Left cardiac atrium (tissue), 4 donors: ENCODE results near the gene POU4F1. TPM values are rescaled to one million over a fixed set of nuclear protein-coding genes. Genes with fewer than 3 reads are reported as not detected.
A peak's percentile ranks its signal among the peaks of the same experiment; 100 is the strongest.

Experiments
- ATAC-seq, 2 donors: fragments of 200-7000 bp; cut with Tn5 transposase; one replicate each; pipeline ENCODE4 v1.9.1; 2020; ENCODE audit warnings: mild to moderate bottlenecking in 2 of 2, moderate library complexity in 2 of 2
- DNase-seq: peaks from one replicate; pipeline ENCODE4 v3.0.0-alpha.2; 2020
- intact Hi-C, 2 donors: fragments of 100-400 bp; cut with DNase I; formaldehyde crosslinking; loops; one replicate each; pipeline versions ENCODE4 v1.14.1 to v1.15.1; 2022 to 2023
- total RNA-seq, 2 donors: library from RNA; stranded (reverse); fragmentation: NEBNext Ultra II Directional; extraction: Animal tissue kit (Norgen Biotek cat#: 25700); gene quantifications; one replicate each; pipeline ENCODE4 v1.2.1, GENCODE V29; 2021
- donor health status: DM: no; HTN: yes; CAD: no.
- donor health status: DM: no; HTN: yes; CAD: no; lungs with severe emphysema.
- donor health status: DM: yes; HTN: yes; CAD: no.
- donor health status: Dilated cardiomyopathy.

The POU4F1 gene
- total RNA-seq, 2 donors from 2014 or later: not detected

DNA sequence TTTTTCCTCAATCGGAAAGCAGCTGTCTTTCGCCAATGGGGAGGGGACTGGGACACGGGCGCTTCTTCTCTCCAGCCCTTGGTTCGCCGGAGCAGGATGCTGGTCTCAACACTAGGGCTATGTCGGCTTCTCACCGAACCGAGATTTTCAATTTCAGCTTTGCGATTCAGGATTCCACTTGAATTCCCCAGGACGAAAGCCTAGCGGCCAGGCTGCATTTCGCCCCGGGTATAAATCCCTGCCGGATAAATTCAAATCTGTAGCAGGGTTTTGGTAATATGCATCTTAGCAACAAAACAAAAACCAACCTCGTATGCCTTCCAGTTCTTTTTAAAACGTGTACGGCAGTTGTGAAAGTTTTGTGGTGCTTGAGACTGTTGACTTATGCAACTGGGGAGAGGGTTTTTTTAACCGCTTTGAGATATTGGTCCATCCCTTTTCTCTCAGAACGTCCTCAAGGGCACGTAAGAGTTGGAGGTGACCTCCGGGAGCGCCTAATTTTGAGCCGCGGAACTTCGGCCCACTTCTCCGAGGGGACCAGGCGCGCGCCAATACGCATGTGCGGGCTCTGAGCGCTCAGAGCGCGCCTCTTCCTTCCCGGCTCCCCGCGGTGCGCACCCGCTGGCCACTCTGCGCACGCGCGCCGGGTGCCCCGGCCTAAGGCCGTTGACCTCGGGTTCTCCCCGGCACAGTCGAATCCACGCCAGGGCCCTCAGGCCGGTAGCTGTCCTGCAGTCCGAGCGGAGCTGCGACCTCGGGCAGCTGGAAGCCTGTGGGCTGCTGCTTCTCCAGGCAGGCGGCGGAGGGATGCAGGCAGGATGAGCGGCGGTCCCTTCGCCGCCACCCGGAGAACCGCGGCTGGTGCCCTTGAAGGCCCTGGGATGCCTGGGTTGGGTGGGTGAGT, 7.6 kb downstream of the POU4F1 start:
- DNase-seq (no peak), ATAC-seq (peak; percentile 44 to 57)
- intact Hi-C loops: no loop called here

DNA sequence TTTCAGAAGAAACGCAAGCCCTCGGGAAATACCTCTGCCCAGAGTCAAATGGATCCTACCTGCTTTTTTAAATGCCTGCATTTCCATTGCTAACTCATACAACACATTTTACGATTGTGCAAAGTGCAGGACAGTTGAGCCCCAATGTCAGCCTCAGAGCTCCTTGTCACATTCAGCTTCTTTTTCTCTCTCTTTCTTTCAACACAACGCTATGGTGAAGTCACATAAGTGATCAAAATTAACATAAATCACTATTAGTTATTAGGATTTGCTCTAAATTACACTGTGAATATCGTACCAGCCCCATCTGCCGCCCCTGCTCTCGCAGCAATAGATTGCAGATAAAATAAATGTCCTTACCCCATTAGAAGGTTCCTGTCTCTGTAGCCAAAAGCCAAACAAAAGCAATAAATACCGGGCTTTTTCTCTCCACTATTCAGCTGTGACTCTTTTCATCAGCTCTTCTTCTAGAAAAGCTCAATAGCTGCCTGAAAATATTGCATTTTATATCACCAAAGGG, 8.8 kb downstream of the POU4F1 start:
- DNase-seq (no peak), ATAC-seq (no peak)
- intact Hi-C loops: no loop called here

DNA sequence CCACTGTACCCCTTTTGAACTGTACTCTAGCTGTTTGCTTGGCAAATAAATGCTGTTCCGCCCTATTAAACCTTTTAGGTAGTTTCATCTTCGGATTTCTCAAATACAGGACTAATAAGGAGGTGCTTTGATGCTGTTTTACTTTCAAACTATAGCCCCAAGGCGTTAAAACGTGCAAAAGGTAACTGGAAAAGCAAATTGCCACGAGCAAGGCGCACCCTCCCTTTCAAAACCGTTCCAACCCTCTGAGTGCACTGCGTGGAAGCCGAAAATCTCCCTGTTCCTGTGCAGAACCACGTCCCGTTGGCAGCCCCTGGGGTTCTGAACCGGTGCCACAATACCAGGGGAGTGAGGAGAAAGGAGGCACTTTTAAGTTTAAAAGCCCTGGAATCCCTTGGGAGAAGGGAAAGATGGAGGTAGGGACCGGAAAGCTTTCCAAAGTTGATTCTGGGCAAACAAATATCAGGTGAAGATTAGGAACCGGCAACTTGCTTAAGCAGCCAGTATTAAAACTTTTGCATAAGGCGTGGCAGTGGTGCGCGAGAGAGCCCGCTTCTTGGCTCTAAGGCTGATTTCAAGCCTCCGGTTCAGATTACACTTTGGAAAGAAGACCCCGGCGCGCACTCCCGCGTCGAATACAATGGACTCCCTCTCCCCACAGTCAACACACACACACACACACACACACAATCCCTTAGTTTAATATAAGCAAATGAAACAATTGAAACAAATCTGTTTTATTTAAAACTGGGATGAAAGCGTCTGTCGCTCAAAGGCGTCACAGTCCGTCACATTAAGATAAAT, 9.5 kb downstream of the POU4F1 start:
- intact Hi-C loops: no loop called here
- DNase-seq (no peak), ATAC-seq (no peak)

DNA sequence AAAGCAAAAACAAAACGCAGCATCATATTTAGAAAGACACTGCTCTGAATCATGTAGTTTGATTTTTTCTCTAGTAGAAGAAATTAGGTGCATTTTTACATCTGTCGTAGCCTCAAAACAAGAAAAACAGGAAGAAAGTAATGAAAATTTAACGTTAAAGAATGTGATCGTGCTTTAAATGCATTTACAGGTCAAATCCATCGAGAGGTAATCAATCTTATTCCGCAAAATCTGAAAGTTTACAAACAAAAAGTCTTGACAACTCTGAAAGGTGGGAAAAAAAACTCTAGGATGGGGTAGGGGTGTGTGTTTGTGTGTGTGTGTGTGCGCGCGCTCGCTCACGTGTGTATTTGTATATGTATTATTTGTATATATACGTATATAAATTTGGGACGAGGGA, 10.2 kb downstream of the POU4F1 start:
- no peak for DNase-seq
- no peak for ATAC-seq
- intact Hi-C loops: no loop called here

DNA sequence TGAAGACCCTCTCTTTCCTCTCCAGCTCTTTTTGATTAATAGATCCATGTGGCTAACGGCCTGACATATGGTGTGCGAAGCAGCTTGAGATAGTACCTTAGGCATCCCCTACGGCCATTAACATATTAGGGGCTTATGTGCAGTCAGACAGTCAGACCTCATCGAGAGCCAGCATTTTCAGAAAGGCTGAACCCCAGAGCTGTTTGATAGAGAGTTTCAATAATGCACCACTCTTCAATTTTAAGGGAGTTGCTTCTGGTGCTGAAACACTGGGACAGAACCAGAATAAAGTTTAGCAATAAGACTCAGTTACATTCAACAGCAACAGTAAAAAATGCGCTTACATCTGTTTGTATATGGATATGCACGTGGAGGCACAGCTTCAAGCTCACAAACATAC, 10.8 kb downstream of the POU4F1 start:
- DNase-seq (no peak), ATAC-seq (no peak)
- intact Hi-C loops: no loop called here

DNA sequence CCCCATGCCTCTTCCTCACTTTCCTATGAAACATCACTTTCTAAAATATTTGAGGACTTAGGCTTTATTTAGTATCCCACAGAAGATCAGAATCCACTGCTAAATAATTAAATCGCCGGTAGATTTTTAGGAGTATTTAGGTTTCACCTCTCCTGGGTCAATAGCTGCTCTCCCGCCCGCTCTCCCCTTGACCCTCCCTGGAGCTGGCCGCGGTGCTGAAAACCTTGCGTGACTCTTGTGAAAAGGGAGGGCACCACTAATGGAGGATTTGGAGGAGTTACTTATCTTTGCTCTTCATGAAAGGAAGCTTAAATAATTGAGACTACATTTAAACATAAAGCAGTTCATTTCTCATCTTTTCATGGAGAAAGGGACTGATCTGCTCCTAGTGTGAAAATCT, 14.1 kb downstream of the POU4F1 start:
- ATAC-seq (no peak), DNase-seq (no peak)

DNA sequence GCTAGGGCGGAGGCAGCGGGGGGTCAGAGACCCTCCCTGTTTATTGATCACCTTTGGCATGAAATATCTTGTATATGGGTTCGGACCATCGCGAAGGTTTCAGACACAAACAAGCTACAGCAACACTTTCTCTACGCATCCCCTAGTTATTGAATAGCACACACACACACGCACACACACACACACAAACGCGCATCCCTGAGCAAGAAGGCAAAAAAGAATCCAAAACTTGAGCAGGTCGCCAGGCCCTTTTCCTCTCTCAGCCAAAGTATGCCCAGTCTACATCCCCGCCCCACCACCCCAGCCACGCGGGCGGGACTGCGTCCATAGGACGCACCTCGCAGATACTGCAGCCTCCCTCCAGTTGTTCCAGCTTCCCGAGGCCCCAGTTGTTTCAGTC, 16.0 kb downstream of the POU4F1 start:
- intact Hi-C loops: no loop called here
- no peak for ATAC-seq

More for the DNA sequence above, 14.1 kb downstream of the POU4F1 start:
- intact Hi-C loops: no loop called here

DNA sequence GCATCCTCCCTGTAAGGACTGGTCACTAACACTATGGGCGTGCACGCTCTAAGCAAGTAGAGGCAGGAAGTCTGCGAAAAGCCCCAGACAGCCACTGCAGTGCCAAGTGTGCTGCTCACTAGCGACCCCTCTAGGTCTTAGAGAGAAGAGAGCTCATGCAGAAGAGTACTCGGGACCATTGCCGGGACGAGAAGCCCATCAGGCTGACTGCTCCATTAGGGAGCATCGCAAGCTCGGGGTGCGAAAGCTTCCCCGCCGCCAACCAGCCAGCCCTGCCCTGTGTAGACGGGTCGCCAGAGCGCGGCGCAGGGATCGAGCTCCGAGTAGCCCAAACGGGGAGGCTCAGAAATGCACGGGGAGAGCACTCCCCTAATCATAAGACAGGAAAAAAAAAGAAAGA, 16.6 kb downstream of the POU4F1 start:
- DNase-seq (no peak), ATAC-seq (no peak)
- intact Hi-C loops: no loop called here

More for the DNA sequence above, 16.0 kb downstream of the POU4F1 start:
- no peak for DNase-seq

DNA sequence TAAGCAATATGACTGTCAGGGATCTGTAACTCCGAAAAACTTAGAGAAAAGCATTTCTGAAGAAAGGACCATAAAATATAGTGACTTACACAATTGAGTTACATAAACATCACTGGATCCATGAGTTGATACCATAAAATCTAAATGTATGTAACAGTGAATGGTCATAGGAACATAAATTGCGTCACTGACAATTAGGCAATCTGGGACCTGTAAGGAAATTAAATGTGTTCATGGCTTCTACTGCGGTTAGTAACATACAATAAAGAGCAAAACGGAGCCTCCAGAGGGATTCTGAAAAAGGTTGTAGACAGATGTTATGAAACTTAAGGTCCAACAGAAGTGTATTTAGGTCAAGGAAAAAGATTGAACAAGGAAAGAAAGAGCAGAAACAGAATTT, 27.1 kb downstream of the POU4F1 start:
- ATAC-seq: no peak

DNA sequence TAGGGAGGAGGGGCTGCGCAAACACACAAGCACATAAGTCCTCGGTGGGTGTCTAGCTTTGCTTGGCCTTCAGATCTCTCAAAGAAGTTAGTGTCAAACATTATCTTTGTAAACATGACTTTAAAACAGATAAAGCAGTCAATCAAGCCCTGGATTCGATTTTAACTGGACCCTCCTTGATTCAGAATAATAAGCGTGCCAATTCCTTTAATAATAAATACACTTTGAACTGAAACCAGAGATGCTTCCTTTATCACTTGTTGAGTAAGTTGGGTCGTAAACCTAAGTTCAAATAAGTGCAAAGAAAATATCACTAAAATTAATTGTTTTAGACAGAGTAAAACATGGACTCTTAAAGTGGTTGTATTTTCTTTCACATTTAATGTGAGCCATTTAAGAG, 30.9 kb downstream of the POU4F1 start:
- intact Hi-C loops: no loop called here
- ATAC-seq (no peak), DNase-seq (no peak)

More for the DNA sequence above, 27.1 kb downstream of the POU4F1 start:
- no peak for DNase-seq
- intact Hi-C loops: no loop called here

DNA sequence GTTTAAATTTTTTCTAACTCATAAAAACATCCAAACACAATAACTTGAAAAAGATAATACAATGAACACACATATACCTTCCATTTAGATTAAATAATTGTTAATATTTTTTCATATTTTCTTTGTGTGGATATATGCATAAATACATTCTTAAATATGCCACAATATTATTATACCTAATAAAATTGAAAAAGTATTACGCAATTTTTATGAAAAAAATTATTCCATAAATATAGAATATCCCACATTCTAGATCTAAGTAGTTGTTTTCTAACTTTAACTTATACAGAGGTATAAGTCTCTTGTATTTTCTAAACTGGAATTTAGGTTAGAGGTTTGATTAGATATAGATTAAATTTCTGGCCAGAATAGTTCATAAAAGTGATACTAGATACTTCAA, 34.3 kb downstream of the POU4F1 start:
- ATAC-seq: no peak
- intact Hi-C loops: no loop called here
- no peak for DNase-seq

DNA sequence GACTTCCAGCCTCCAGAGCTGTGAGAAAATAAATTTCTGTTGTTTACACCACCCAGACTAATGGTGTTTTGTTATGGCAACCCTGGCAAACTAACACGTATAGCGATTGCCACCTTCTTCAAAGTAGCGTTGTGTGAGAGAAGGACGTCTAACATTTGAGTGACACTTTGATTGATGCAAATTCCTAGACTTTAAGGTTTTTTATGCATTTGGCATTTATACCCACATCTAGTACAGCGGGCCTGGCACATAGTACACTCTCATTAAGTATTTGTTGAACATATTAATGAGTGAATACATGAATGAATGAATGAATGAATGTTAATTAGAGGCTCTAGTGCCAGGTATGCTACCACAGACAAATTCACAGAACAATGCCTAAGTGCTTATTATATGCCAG, 36.7 kb downstream of the POU4F1 start:
- intact Hi-C loops: no loop called here
- no peak for ATAC-seq

DNA sequence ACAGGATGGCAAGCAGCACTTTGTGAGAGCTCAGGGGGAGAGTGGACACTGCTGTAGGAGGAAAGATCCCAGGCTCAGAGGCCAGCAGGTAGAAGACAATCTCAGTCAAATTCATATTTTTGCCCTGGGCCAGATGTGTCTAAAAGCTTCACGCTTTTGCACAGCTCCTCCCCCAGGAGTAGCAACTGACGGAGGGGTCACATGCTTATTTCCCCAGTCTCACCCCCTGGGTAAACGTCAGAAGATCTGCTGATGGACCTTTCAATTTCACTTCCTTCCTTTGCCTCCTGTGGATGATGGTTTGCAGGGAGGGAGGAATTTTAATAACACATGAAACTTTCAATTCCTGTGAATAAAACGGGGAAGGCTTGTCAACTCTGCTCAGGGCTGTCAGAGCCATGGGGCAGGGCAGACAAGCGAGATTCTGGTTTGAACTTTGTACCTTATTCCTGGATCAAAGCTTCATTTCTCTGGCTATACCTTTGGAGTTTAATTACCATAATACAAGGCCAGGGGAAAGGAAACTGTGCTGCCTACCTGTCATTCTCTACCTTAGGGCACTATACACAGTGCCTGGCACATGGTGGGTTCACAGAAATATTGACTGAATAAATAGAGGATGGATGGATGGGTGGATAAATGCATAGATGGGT, 41.0 kb downstream of the POU4F1 start:
- intact Hi-C loops: no loop called here
- DNase-seq (no peak), ATAC-seq (no peak)

More for the DNA sequence above, 36.7 kb downstream of the POU4F1 start:
- DNase-seq: no peak

Other genes starting within 250 kb of the POU4F1 start
- 1 to 10 TPM; 8.4 to 8.9 TPM for gene OBI1, start 55.6 kb upstream of the POU4F1 start, total RNA-seq